CD4-positive, alpha-beta T cell treated with Interleukin-6 at 100 ng/mL for 8 hours (primary cell): ENCODE measurements around the gene BMP8B.
"Not testable (repeated sequence)": the region's sequence is repeated elsewhere in the genome, so short reads cannot be mapped to it uniquely, and the experiment has no call there.

ENCODE experiments used
- DNase-seq: peaks from one replicate; pipeline ENCODE4 v3.0.0-alpha.2; 2020; ENCODE audit warnings: mixed read lengths, low spot score

The BMP8B gene

DNA sequence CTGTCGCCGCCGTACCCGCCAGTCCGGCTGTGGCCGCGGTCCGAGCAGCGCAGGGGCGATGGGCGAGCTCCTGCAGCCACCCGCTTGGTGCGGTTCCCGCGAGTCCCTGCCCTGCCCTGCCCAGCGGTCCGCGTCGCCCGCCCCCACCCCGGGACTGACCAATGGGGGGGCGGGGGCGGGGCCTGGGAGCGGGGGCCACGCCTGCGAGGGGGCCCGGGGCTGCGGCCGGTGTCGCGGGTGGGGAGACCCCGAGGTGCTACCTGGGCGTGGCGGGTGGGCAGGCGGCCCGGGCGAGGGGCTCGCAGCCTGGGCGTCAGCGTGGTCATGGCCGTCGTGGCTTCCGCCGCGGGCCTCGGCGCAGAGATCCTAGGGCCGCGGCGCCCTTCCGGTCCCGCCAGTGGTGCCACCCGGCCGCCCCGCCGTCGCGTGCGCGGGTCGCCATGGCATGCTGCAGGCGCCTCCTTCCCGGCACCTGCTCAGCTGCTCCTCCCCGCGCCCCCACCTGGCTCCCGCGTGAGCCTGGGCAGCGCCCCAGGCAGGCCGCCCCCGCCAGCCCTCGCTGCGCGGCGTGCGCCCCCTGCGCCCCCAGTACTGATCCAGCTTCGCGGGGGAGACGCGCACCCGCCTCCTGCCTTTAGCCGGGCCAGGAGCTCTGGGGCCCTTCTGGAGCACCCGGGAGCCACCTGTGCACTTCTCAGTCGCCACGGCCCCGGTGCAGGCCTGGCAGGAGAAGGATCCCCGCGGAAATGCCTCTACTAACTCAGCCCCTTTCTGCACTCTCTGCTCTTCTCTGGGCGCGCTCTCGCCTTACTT is at the start of gene BMP8B:
TSS of gene BMP8B (minus strand) at position 108 of the 813 bp plus-strand sequence. CDS start 380 bp downstream, outside the sequence.
- peak; percentile 29 for DNase-seq

DNA sequence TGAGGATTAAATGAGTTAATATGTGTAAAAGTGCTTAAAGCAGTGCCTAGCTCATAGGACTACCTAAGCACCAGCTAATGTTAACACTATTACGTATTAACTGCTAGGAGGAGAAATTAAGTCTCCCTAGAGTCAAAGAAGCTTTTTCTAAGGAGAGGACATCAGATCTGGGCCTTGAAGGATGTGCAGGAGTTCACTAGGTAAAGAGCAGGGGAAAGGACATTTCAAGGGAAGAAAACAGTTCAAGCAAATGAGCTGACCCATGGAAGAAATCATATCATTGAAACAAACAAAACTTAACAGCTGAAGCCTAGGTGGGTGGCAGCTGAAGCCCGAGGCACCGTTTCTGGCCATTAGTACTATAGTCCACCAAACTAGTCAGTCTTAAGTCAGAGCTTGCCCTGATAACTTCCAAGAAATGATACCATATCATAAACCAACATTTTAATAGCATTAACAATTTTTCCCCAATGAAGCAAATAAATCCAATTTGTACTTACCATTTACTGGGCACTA is 48.0 kb upstream of the BMP8B start:
- DNase-seq: no peak

- DNase-seq: no peak
Measured at GRCh38 chr1:39835935-39836594, 47.4 kb upstream of the BMP8B start.

- no peak for DNase-seq
Measured at GRCh38 chr1:39835110-39835509, 46.4 kb upstream of the BMP8B start.

DNA sequence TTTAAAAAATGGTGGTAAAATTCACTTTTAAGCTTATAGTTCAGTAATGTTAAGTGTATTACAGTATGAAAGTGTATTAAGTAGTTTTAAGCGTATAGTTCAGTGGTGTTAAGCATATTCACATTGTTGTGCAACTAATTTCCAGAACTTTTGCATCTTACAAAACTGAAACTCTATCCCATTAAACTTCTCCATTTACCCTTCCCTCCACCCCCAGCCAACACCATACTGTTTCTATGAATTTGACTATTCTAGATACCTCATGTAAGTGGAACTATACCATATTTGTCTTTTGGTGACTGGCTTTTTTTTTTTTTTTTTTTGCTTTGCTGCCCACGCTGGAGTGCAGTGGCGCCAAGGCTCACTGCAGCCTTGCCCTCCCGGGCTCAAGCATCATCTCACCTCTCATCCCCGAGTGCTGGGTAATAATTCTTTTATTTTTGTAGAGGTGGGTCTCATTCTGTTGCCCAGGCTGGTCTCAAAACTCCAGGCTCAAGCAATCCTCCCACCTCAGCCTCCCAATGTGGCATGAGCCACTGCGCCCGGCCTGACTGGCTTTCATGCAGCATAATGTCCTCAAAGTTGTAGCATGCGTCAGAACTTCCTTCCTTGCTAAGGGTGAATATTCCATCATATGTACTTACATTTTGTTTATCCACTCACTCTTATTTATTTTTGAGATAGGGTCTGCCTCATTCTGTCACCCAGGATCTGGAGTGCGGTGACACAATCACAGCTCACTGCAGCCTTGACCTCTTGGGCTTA is 45.1 kb upstream of the BMP8B start:
- no peak for DNase-seq

DNA sequence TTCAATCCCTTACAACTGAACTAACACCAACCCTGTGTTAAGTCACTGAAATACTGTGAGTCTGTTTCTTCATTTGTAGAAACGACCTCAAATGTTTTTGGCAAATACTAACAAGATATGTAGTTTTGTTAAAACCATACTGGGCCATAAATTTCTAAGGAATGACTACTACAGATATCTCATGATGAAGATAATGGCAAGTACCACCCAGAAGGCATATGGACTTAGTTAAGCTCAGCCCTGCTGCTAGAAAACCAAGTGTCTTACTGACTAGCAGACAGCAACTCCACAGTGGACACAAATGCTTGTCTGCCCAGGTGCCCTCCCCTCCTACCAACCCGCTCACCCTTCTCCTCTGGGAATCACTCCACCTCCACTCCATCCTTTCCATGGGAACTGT is 44.5 kb upstream of the BMP8B start:
- DNase-seq: no peak

- DNase-seq: no peak
Measured at GRCh38 chr1:39832294-39832693, 43.6 kb upstream of the BMP8B start.

DNA sequence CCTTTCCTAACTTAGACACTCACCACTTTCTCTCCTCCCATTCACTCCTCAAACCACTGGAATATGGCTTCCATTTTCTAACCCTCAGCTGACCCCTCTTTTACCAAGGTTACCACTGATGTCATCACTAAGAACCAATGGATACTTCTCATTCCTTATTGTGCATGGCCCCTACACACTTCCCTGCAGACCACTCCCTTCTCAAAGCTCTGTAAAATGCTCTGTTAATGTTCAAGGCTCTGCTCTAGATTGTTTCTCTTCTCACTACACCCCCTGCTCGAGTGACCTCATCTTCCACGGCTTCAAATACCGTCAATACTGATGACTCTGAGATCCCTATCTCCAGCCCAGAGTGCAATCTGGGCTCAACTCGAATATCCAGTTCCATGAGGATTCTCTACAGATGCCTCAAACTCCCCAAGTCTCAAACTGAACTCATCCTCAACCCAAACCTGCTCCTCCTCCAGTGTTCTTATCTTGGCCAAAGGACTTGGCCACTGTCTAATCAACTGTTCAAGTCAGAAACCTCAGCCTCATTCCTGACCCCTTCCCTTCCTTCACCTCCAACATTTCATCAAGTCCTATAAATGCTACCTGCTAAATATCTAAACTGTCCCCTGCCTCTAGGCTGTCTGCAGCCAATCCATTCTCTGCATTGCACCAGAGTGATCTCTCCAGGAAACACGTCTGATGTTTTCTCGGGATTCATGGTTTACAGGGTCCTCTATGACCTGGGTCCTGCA is 41.3 kb upstream of the BMP8B start:
- DNase-seq: no peak

DNA sequence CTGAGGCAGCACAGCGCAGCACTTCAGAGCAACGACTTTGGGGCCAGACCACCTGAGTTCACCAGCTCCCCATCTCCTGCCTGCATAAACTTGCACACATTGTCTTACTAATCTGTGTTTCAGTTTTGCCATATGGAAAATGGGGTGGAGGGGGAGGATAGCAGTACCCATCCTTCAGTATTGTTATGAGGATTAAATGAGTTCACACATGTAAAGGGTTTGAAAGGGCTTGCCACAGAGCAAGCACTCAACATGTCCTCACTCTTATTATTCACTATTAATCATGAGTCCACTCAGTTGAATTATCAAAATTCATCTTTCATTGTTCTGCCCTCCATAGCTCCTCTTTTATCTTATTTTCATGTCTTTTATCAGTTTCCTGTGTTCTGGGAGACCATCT is 40.1 kb upstream of the BMP8B start:
- DNase-seq: no peak

- not testable (repeated sequence) for DNase-seq
Measured at GRCh38 chr1:39828255-39828654, 39.6 kb upstream of the BMP8B start.

DNA sequence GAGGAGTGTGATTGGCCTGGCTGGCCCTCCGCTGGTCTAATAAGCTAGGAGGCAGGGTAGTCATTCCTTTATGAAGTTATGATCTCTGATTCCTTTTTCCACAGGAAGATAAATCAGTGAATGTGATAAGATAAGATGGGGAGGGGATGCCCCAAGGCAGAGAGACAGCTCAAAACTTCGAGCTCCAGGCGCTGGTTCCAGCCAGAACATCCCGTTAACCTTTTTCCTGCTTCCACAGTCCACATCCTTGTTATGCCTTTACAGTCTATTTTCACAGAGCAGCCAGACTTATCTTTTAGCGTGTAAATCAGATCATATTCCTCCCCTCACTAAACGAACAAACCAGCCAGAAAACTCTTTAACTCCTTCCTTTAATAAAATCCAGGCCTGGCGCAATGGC is 38.5 kb upstream of the BMP8B start:
- DNase-seq: no peak

- DNase-seq: no peak
Measured at GRCh38 chr1:39826583-39826982, 37.9 kb upstream of the BMP8B start.

GRCh38 chr1:39825432-39825941 is 36.8 kb upstream of the BMP8B start:
- DNase-seq: no peak

DNA sequence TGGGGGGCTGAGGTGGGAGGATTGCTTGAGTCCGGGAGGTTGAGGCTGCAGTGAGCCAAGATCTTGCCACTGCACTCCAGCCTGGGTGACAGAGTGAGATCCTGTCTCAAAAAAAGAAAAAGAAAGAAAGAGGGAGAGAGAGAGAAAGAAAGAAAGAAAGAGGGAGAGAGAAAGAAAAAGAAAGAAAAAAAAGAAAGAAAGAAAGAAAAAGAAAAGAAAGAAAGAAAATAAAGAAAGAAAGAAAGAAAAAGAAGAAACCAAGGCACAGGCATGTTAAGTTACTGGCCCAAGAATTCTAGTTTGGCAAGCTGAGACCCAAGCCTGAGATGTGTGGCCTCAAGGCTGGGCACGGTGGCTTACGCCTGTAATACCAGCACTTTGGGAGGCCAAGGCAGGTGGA is 34.8 kb upstream of the BMP8B start:
- not testable (repeated sequence) for DNase-seq

DNA sequence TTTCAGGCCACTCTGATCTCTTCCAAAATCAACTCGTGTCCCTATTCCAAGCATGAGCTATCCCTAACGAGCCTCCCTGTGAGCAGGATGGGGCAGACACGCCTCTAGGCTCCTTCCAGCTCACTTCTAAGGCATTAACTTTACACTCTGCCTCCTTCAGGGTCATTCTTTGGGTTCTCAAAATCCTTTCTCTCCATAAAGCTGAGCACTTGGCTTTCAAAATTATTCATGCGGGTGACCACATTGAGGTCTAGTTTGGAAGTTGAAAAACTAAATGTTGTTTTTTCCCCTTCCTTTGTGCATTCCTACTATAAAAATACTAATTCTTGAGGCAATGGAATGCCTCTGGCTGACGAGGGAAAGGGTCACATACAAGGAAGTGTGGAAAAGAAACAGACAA is 33.5 kb upstream of the BMP8B start:
- no peak for DNase-seq

DNA sequence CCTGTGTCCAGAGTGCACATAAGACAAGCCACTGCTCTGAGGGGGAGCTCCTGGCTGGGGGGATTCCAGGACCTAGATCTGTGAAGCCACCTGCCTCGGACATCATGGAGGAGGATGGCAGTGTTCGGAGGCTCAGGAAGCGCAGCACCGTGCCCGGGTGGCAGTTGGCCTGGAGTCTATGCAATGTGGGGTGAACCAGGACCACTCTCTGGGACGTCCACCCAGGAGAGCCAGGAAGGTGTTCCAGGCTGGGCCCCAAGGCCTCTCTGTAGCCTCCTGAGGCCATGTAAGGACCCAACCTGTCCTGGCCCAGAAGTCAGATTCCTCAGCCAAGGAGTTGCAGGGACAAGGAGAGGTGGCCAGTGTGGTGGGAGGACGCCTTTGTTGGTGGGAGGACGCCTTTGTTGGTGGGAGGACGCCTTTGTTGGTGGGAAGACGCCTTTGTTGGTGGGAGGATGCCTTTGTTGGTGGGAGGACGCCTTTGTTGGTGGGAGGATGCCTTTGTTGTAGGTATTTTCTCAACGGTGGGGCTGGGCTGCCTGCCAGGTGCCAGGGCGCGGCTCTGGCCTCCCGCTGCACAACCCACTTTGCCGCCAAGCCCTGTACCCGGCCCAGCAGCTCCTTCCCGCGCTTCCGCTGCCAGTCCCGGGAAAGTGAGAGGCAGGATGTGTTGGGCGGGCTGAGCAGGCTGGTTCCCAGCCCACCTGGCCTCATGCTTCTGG is 30.6 kb upstream of the BMP8B start:
- no peak for DNase-seq

- no peak for DNase-seq
Measured at GRCh38 chr1:39818482-39818881, 29.8 kb upstream of the BMP8B start.

- DNase-seq: peak; percentile 69
Measured at GRCh38 chr1:39817091-39817932, 28.6 kb upstream of the BMP8B start.

- peak; percentile 55 for DNase-seq
Measured at GRCh38 chr1:39816415-39817090, 27.9 kb upstream of the BMP8B start.
